GM23248 (cell line): Measurements from ENCODE around the gene CARD10. TPM values are rescaled to one million over a fixed set of nuclear protein-coding genes. Genes with fewer than 3 reads are reported as not detected.

Experiments
- DNase-seq: peaks from one replicate; pipeline ENCODE4 v3.0.0-alpha.2; 2015
- H2AFZ ChIP-seq: fragments of 200-600 bp; sonication (generic); 2 replicates; pipeline ENCODE4 v1.6.1; 2016; ENCODE audit warnings: antibody characterized with exemption
- H3F3A ChIP-seq: fragments of 200-600 bp; sonication (generic); 2 replicates; pipeline ENCODE4 v1.6.1; 2016; ENCODE audit warnings: mild to moderate bottlenecking, antibody characterized with exemption, mixed run types; ENCODE audit not compliant: insufficient read depth
- H3K27ac ChIP-seq: fragments of 200-600 bp; sonication (generic); 2 replicates; pipeline ENCODE4 v1.5.1; 2016; ENCODE audit warnings: mild to moderate bottlenecking
- H3K27me3 ChIP-seq: fragments of 200-600 bp; sonication (generic); replicated peaks from 2 replicates; pipeline ENCODE4 v1.6.1; 2016; ENCODE audit warnings: mild to moderate bottlenecking; ENCODE audit not compliant: insufficient read depth
- H3K36me3 ChIP-seq: fragments of 200-600 bp; sonication (generic); 2 replicates; pipeline ENCODE4 v1.6.1; 2016; ENCODE audit warnings: low read depth, mild to moderate bottlenecking
- H3K4me1 ChIP-seq: fragments of 200-600 bp; sonication (generic); 2 replicates; pipeline ENCODE4 v1.6.1; 2016; ENCODE audit warnings: mild to moderate bottlenecking; ENCODE audit not compliant: insufficient read depth
- H3K4me2 ChIP-seq: fragments of 200-600 bp; sonication (generic); one replicate; pipeline ENCODE4 v1.6.1; 2016; ENCODE audit warnings: mild to moderate bottlenecking; ENCODE audit not compliant: unreplicated experiment
- H3K4me3 ChIP-seq: fragments of 200-600 bp; sonication (generic); 2 replicates; pipeline ENCODE4 v1.5.1; 2016; ENCODE audit warnings: mild to moderate bottlenecking
- H3K79me2 ChIP-seq: fragments of 200-600 bp; sonication (generic); 2 replicates; pipeline ENCODE4 v1.6.1; 2016; ENCODE audit warnings: mild to moderate bottlenecking; ENCODE audit not compliant: insufficient read depth
- H3K9ac ChIP-seq: fragments of 200-600 bp; sonication (generic); 2 replicates; pipeline ENCODE4 v1.6.1; 2016; ENCODE audit warnings: mild to moderate bottlenecking
- H3K9me2 ChIP-seq: fragments of 200-600 bp; sonication (generic); 2 replicates; pipeline ENCODE4 v1.6.1; 2016; ENCODE audit warnings: mixed run types, mild to moderate bottlenecking, moderate library complexity; ENCODE audit not compliant: insufficient read depth
- H3K9me3 ChIP-seq: fragments of 200-600 bp; sonication (generic); one replicate; pipeline ENCODE4 v1.6.1; 2017; ENCODE audit warnings: low read depth
- H4K20me1 ChIP-seq: fragments of 200-600 bp; sonication (generic); 2 replicates; pipeline ENCODE4 v1.6.0; 2016; ENCODE audit not compliant: insufficient read depth
- EZH2 ChIP-seq: fragments of 200-600 bp; sonication (generic); IDR thresholded peaks from 2 replicates; pipeline ENCODE4 v1.6.1; 2018; ENCODE audit warnings: antibody characterized with exemption, mild to moderate bottlenecking; ENCODE audit not compliant: insufficient read depth, poor library complexity, severe bottlenecking
- EZH2phosphoT487 ChIP-seq: fragments of 200-600 bp; sonication (generic); IDR thresholded peaks from 2 replicates; pipeline ENCODE4 v1.6.1; 2018; ENCODE audit warnings: antibody characterized with exemption, moderate library complexity, mild to moderate bottlenecking, low read depth; ENCODE audit not compliant: insufficient read depth
- WGBS, 2 experiments: methylation state at CpG; one replicate each; pipeline ENCODE4 v1.1.6; 2015 to 2017; ENCODE audit warnings: low lambda C conversion rate in 2 of 2, low coverage in 1 of 2; ENCODE audit errors: missing lambda C conversion rate in 2 of 2; 5-methylcytosine and 5-hydroxymethylcytosine counted together
- in situ Hi-C: fragments of 300-500 bp; cut with MboI; formaldehyde crosslinking; loops from 2 replicates; pipeline ENCODE4 v1.15.0; 2020
- polyA plus RNA-seq: library from polyadenylated mRNA; unstranded; fragments of >200 nt; fragmentation: Nextera tagmentation; extraction: Ambion mirVana; gene quantifications from 2 replicates; pipeline ENCODE4 v1.2.1, GENCODE V29; 2016
- total RNA-seq: library from RNA; depleted of rRNA; stranded (reverse); fragments of >200 nt; shearing (Covaris generic); gene quantifications from 2 replicates; pipeline ENCODE4 v1.2.3, GENCODE V29; 2014

Gene CARD10
- total and polyA plus RNA-seq, 2 experiments from 2014 or later, result 2.8 to 4.4 TPM

GRCh38 chr22:37460684-37461083 is 58.5 kb downstream of the CARD10 start:
- no peak overlapping the region for H3K4me2 ChIP-seq
- no peaks in the 10 kb centered on the region for H3K9me3 ChIP-seq
- no peak overlapping the region for H3K4me3 ChIP-seq
- H3K27ac ChIP-seq, result no peak overlapping the region
- H3K9me2 ChIP-seq, result no peaks in the 10 kb centered on the region
- no peaks in the 10 kb centered on the region for H4K20me1 ChIP-seq
- H3K79me2 ChIP-seq, result no peaks in the 10 kb centered on the region
- no peak overlapping the region for H2AFZ ChIP-seq
- in situ Hi-C loops, result no loop called here
- H3K4me1 ChIP-seq, result peaks cover 3% of the 10 kb centered on the region
- TF ChIP-seq EZH2 (no peak), EZH2phosphoT487 (no peak)
- 29 to 33% methylated on average over 3 of the region's 3 CpGs for WGBS, 2 experiments
- H3F3A ChIP-seq, result peaks cover 9% of the 10 kb centered on the region
- no peaks in the 10 kb centered on the region for H3K36me3 ChIP-seq
- DNase-seq, result no peak
- no peak overlapping the region for H3K9ac ChIP-seq
- peaks cover 31% of the 10 kb centered on the region for H3K27me3 ChIP-seq

GRCh38 chr22:37459206-37459605 is 60.0 kb downstream of the CARD10 start:
- Histone ChIP-seq H3K4me1 (peaks cover 18% of the 10 kb centered on the region), H3K27ac (no peak overlapping the region), H4K20me1 (no peaks in the 10 kb centered on the region), H3K9me2 (no peaks in the 10 kb centered on the region), H3K27me3 (peaks cover 20% of the 10 kb centered on the region; the same call in 1 of the 2 replicates), H3K9me3 (no peaks in the 10 kb centered on the region), H3K36me3 (no peaks in the 10 kb centered on the region), H2AFZ (no peak overlapping the region), H3K4me3 (no peak overlapping the region), H3K9ac (no peak overlapping the region), H3K4me2 (no peak overlapping the region), H3K79me2 (no peaks in the 10 kb centered on the region), H3F3A (peaks cover 19% of the 10 kb centered on the region)
- no peak for DNase-seq
- in situ Hi-C loops, result loop anchor here (10.0 kb wide), 1 partner anchor 144 kb away; no protein-coding TSS in a partner anchor
- TF ChIP-seq EZH2phosphoT487 (no peak), EZH2 (no peak)
- WGBS, 2 experiments, result 82 to 83% methylated on average over 9 of the region's 9 CpGs

GRCh38 chr22:37457093-37457893 is 61.9 kb downstream of the CARD10 start:
- in situ Hi-C loops, result loop anchor here (10.0 kb wide), 1 partner anchor 142 kb away; no protein-coding TSS in a partner anchor
- H3K4me2 ChIP-seq, result no peak overlapping the region
- H3K36me3 ChIP-seq, result no peaks in the 10 kb centered on the region
- H3K79me2 ChIP-seq, result no peaks in the 10 kb centered on the region
- 25 to 31% methylated on average over 4 of the region's 4 CpGs for WGBS, 2 experiments
- DNase-seq, result peak; percentile 66
- no peaks in the 10 kb centered on the region for H3K9me2 ChIP-seq
- H3K4me1 ChIP-seq, result peaks cover 18% of the 10 kb centered on the region
- H4K20me1 ChIP-seq, result no peaks in the 10 kb centered on the region
- H3K9ac ChIP-seq, result no peak overlapping the region
- H3K27ac ChIP-seq, result no peak overlapping the region
- TF ChIP-seq EZH2phosphoT487, result no peak
- H3K4me3 ChIP-seq, result no peak overlapping the region
- 0 out of 2 replicates have a peak, but pooled peaks cover 15% of the 10 kb centered on the region for H3K27me3 ChIP-seq
- H2AFZ ChIP-seq, result no peak overlapping the region
- peaks cover 19% of the 10 kb centered on the region for H3F3A ChIP-seq
- no peaks in the 10 kb centered on the region for H3K9me3 ChIP-seq

GRCh38 chr22:37456346-37456745 is 62.9 kb downstream of the CARD10 start:
- H3K4me1 ChIP-seq, result peaks cover 18% of the 10 kb centered on the region
- H3K27me3 ChIP-seq, result 0 out of 2 replicates have a peak, but pooled peaks cover 5% of the 10 kb centered on the region
- no peak overlapping the region for H3K9ac ChIP-seq
- H2AFZ ChIP-seq, result no peak overlapping the region
- no peak overlapping the region for H3K4me3 ChIP-seq
- in situ Hi-C loops, result loop anchor here (10.0 kb wide), 1 partner anchor 142 kb away; no protein-coding TSS in a partner anchor
- H3K9me3 ChIP-seq, result no peaks in the 10 kb centered on the region
- peaks cover 19% of the 10 kb centered on the region for H3F3A ChIP-seq
- no peak for DNase-seq
- H3K79me2 ChIP-seq, result no peaks in the 10 kb centered on the region
- H3K27ac ChIP-seq, result no peak overlapping the region
- H4K20me1 ChIP-seq, result no peaks in the 10 kb centered on the region
- no peaks in the 10 kb centered on the region for H3K36me3 ChIP-seq
- no peaks in the 10 kb centered on the region for H3K9me2 ChIP-seq
- H3K4me2 ChIP-seq, result no peak overlapping the region
- TF ChIP-seq EZH2 (no peak), EZH2phosphoT487 (no peak)
- 72 to 80% methylated on average over 16 to 17 of the region's 17 CpGs for WGBS, 2 experiments
